Measurements from ENCODE around the gene TRIM10. TPM values are rescaled to one million over a fixed set of nuclear protein-coding genes. Genes with fewer than 3 reads are reported as not detected.
A peak's percentile ranks its signal among the peaks of the same experiment; 100 is the strongest.

TRIM10 gene
- total and polyA plus RNA-seq, 7 donors: 0.36 to 4.8 (median 3.1) TPM; not detected in 3

GRCh38 chr6:30103872-30104179 lies 57.2 kb downstream of the TRIM10 start:
- Histone ChIP-seq H3K4me3 (peak overlapping the region in 2 of 4 donors; percentile 30 to 45), H3K9me3 (no peaks in the 10 kb centered on the region), H3K4me1 (peaks cover 0 to 36% (median 32%) of the 10 kb centered on the region in 4 donors), H3K27ac (no peak overlapping the region), H3K27me3 (peaks cover 14 to 54% (median 25%) of the 10 kb centered on the region in 3 donors), H3K36me3 (no peaks in the 10 kb centered on the region)
- TF ChIP-seq POLR2AphosphoS5 (IDR thresholded peaks at IDR 0.05): no peak
- TF ChIP-seq, protein P1, sequence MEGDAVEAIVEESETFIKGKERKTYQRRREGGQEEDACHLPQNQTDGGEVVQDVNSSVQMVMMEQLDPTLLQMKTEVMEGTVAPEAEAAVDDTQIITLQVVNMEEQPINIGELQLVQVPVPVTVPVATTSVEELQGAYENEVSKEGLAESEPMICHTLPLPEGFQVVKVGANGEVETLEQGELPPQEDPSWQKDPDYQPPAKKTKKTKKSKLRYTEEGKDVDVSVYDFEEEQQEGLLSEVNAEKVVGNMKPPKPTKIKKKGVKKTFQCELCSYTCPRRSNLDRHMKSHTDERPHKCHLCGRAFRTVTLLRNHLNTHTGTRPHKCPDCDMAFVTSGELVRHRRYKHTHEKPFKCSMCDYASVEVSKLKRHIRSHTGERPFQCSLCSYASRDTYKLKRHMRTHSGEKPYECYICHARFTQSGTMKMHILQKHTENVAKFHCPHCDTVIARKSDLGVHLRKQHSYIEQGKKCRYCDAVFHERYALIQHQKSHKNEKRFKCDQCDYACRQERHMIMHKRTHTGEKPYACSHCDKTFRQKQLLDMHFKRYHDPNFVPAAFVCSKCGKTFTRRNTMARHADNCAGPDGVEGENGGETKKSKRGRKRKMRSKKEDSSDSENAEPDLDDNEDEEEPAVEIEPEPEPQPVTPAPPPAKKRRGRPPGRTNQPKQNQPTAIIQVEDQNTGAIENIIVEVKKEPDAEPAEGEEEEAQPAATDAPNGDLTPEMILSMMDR (IDR thresholded peaks at IDR 0.05): no peak
- no peak for TF ChIP-seq EP300 (IDR thresholded peaks at IDR 0.05)
- no peak for TF ChIP-seq POLR2A (IDR thresholded peaks at IDR 0.05)
- intact Hi-C loops (cut with DNase I): loop anchor here (1.0 to 10.0 kb wide), 6 partner anchors 27 to 259 kb away; partner anchors contain the start of genes PPP1R11, RPP21 and TRIM26
- 42 to 45% methylated on average over 3 of the region's 3 CpGs for WGBS, 2 donors
- no peak for DNase-seq

GRCh38 chr6:30102970-30103871 lies 57.8 kb downstream of the TRIM10 start:
- peak overlapping the region; percentile 59 to 77 (median 70) for H3K27ac ChIP-seq
- intact Hi-C loops (cut with DNase I): loop anchor here (1.0 to 10.0 kb wide), 6 partner anchors 28 to 258 kb away; partner anchors contain the start of genes PPP1R11, RPP21 and TRIM26
- H3K9me3 ChIP-seq: no peaks in the 10 kb centered on the region
- H3K27me3 ChIP-seq: peaks cover 19 to 54% (median 31%) of the 10 kb centered on the region in 3 donors
- no peak for TF ChIP-seq EP300 (IDR thresholded peaks at IDR 0.05)
- TF ChIP-seq, protein P1 (IDR thresholded peaks at IDR 0.05): peak; percentile 85 to 95 (median 92)
- no peak for TF ChIP-seq POLR2A (IDR thresholded peaks at IDR 0.05)
- peak in 2 of 4 donors; percentile 38 to 41 for TF ChIP-seq POLR2AphosphoS5 (IDR thresholded peaks at IDR 0.05)
- DNase-seq: peak; percentile 95
- no peaks in the 10 kb centered on the region for H3K36me3 ChIP-seq
- 4% methylated on average over 36 of the region's 36 CpGs for WGBS, 2 donors
- H3K4me3 ChIP-seq: peak overlapping the region; percentile 30 to 45 (median 38)
- H3K4me1 ChIP-seq: peaks cover 0 to 36% (median 32%) of the 10 kb centered on the region in 4 donors

- peak overlapping the region; percentile 59 to 77 (median 70) for H3K27ac ChIP-seq
- H3K36me3 ChIP-seq: no peaks in the 10 kb centered on the region
- H3K27me3 ChIP-seq: peaks cover 21 to 57% (median 39%) of the 10 kb centered on the region in 3 donors
- H3K4me3 ChIP-seq: peak overlapping the region in 3 of 4 donors; percentile 34 to 51 (median 45)
- 25 to 50% methylated on average over 15 of the region's 15 CpGs for WGBS, 2 donors
- DNase-seq: peak; percentile 83
- intact Hi-C loops (cut with DNase I): loop anchor here (2.0 to 10.0 kb wide), 5 partner anchors 35 to 258 kb away; partner anchors contain the start of genes PPP1R11, RPP21 and TRIM26
- no peak for TF ChIP-seq POLR2A (IDR thresholded peaks at IDR 0.05)
- no peak for TF ChIP-seq EP300 (IDR thresholded peaks at IDR 0.05)
- TF ChIP-seq, protein P1 (IDR thresholded peaks at IDR 0.05): no peak
- TF ChIP-seq POLR2AphosphoS5 (IDR thresholded peaks at IDR 0.05): no peak
- H3K4me1 ChIP-seq: peaks cover 0 to 36% (median 32%) of the 10 kb centered on the region in 4 donors
- H3K9me3 ChIP-seq: no peaks in the 10 kb centered on the region
These were observed 58.5 kb downstream of the TRIM10 start for GRCh38 chr6:30102414-30102969.

Small RNAs within 50 kb of the gene (small RNA-seq; reads per million reads assigned to genes)
- 0 reads per million in 3 donors for gene RF00554

Other genes starting within 250 kb of the TRIM10 start
- 100 to 1,000 TPM; 279 to 524 (median 398) TPM for gene HLA-A, start 218.7 kb downstream of the TRIM10 start, total RNA-seq
- gene HLA-A, start 218.7 kb downstream of the TRIM10 start, polyA plus RNA-seq: 1,000 to 10,000 TPM in 1 of 3 donors, 100 to 1,000 TPM in 2; 302 to 2,938 (median 684) TPM
- 10 to 100 TPM; 11.1 to 29.3 (median 23.3) TPM for gene POLR1H, start 99.9 kb downstream of the TRIM10 start, total RNA-seq
- 10 to 100 TPM; 33.3 to 70.3 (median 61.7) TPM for gene POLR1H, start 99.9 kb downstream of the TRIM10 start, polyA plus RNA-seq
- gene PPP1R11, start 94.0 kb downstream of the TRIM10 start, total RNA-seq: 10 to 100 TPM; 36.8 to 45.7 (median 42.2) TPM
- 100 to 1,000 TPM in 2 of 3 donors, 10 to 100 TPM in 1; 89.8 to 144 (median 107) TPM for gene PPP1R11, start 94.0 kb downstream of the TRIM10 start, polyA plus RNA-seq
- not detected for gene RNF39, start 85.4 kb downstream of the TRIM10 start, total RNA-seq
- gene RNF39, start 85.4 kb downstream of the TRIM10 start, polyA plus RNA-seq: 1 to 10 TPM in 1 of 3 donors, under 1 TPM in 2; 0.44 to 2.3 (median 0.60) TPM
- gene TRIM31, start 48.1 kb downstream of the TRIM10 start, total RNA-seq: 1 to 10 TPM in 1 of 4 donors, under 1 TPM in 1, not detected in 2; 0.36 to 2.2 TPM
- 100 to 1,000 TPM in 2 of 3 donors, 10 to 100 TPM in 1; 92.2 to 133 (median 118) TPM for gene TRIM31, start 48.1 kb downstream of the TRIM10 start, polyA plus RNA-seq
- gene TRIM40, start 25.1 kb downstream of the TRIM10 start, total RNA-seq: not detected
- 10 to 100 TPM in 2 of 3 donors, 1 to 10 TPM in 1; 6.6 to 23.8 (median 18.9) TPM for gene TRIM40, start 25.1 kb downstream of the TRIM10 start, polyA plus RNA-seq
- under 1 TPM in 2 of 4 donors, not detected in 2; 0.28 to 0.36 TPM for gene TRIM15, start 2.3 kb upstream of the TRIM10 start, total RNA-seq
- gene TRIM15, start 2.3 kb upstream of the TRIM10 start, polyA plus RNA-seq: 10 to 100 TPM; 38.4 to 52.0 (median 46.0) TPM
- gene TRIM26, start 52.2 kb upstream of the TRIM10 start, total RNA-seq: 10 to 100 TPM; 34.2 to 42.7 (median 41.4) TPM
- 10 to 100 TPM; 35.4 to 60.4 (median 39.3) TPM for gene TRIM26, start 52.2 kb upstream of the TRIM10 start, polyA plus RNA-seq
- 10 to 100 TPM; 11.9 to 23.2 (median 14.4) TPM for gene TRIM39, start 165.7 kb upstream of the TRIM10 start, total RNA-seq
- 10 to 100 TPM in 1 of 3 donors, 1 to 10 TPM in 2; 5.1 to 11.2 (median 7.2) TPM for gene TRIM39, start 165.7 kb upstream of the TRIM10 start, polyA plus RNA-seq
- 100 to 1,000 TPM; 134 to 150 (median 141) TPM for gene RPP21, start 183.9 kb upstream of the TRIM10 start, total RNA-seq
- gene RPP21, start 183.9 kb upstream of the TRIM10 start, polyA plus RNA-seq: 10 to 100 TPM; 74.7 to 86.8 (median 76.3) TPM